Measurements from ENCODE around the gene KLC1.
"Not testable (repeated sequence)": the region's sequence is repeated elsewhere in the genome, so short reads cannot be mapped to it uniquely, and the experiment has no call there.

Gene KLC1

GRCh38 chr14:103691655-103692054 lies 62.6 kb downstream of the KLC1 start:
- not testable (repeated sequence) for DNase-seq (ENCODE audit: low spot score)

DNA sequence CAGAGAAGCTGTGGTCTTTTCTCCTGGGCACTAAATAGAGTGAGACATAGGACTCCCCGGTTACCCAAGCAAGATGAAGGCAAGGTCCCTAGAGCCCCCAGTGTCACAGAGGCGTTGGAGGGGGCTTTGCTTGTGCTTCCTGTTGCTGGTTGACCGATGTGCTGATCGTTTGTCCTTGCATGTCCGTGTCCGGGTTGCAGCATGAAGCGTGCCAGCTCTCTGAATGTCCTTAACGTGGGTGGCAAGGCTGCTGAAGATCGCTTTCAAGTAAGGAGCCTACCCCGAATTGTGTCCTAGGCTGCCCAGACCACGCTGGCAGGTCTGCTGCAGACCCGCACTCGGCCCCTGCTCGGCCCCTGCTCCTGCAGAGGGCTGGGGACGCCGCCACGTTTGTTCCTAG lies 63.1 kb downstream of the KLC1 start:
- DNase-seq (ENCODE audit: low spot score) = no peak

DNA sequence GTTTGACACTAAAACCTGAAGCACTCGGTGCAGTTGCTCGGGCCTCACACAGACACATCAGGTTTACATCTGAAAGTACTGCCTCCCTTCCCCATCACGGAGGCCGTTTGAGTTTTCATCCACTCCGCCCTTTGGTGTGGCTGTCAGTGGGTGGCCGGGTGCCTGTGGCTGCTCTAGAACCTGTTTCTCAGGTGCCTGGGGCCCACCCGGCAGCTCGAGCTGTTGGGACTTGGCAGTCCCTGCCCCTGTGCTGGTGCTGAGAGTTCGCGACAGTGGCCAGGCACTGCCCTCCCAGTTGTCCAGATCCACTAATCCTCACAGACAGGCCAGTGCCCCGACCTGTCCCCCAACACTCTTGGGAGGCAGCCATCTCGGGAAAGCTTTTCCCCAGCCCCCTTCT lies 63.9 kb downstream of the KLC1 start:
- DNase-seq (ENCODE audit: low spot score) = no peak

DNA sequence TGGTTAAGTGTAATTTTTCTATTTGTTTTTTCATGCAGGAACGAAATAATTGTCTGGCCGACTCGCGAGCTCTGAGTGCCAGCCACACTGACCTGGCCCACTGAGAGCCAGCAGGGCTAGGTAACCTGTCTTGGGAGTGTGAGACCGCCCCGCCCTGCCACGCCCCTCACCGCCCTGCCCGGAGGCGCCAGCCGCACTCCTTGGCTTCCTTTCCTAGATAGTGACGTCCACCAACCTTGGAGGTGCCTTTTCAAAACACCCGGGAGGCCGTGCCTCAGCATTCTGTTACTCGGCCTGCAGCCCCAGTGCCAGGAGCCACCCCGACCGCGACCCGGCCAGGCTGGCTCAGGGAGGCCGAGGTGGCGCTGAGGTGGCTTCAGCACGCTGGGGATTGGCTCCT lies 64.5 kb downstream of the KLC1 start:
- no peak for DNase-seq (ENCODE audit: low spot score)

DNA sequence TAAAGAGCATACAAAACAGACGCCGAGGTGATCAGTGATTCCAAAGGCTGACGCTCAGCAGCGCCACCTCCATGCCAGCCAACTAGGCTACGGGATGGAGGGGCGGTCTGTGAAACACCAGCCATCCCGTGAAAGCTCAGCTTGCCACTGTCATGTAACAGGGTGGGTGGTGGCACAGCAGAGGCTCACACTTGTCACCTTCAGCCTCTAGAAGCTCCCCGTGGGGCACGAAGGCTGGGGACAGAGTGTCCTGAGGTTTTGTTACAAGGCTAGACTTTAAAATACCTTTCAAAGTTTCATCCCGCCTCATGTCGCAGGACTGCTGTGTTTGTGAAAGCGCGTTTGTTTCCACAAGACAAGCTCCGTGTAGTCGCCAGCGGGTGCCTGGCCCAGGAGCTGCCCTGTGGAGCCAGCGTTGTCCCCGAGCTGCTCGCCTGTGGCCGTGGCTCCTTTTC lies 65.6 kb downstream of the KLC1 start:
- no peak for DNase-seq (ENCODE audit: low spot score)

DNA sequence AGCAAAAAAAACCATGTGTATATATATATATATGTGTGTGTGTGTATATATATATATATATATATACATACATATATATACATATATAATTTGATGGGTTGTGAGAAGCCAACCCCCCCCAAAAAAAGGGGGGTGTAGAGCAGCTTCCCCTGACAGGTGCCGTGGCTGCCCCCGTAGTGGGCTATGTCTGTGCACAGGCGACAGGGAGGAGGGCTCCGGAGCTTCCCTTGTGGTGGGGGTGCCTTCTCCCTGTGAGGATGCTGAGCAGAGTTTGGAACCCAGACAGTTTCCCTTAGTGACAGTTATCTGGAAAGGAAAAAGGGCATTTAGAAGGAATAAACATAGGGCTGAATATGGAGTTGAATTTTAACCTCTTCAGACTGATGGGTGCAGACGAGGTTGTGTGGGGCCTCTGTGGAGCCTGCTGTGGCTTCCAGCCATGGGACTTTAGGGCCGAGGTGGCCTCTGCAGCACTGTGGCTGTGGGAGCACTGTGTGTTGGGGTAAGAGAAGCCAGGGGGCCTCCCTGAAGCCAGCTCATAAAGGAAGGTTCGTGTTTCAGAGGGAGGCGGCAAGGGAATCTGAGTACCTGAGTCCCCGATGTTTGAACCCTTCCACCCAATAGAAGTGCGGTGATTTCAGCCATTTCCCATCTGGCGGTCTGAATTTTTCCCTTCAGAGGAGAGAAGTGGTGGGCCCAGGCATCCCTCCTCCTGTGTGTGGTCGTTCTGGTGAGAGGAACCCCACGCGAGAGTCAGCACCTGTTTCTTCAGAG lies 66.5 kb downstream of the KLC1 start:
- no peak for DNase-seq (ENCODE audit: low spot score)

- DNase-seq (ENCODE audit: low spot score) = no peak
Measured at GRCh38 chr14:103696070-103696402, 67.0 kb downstream of the KLC1 start.

- DNase-seq (ENCODE audit: low spot score) = no peak
Measured at GRCh38 chr14:103696466-103697071, 67.6 kb downstream of the KLC1 start.

GRCh38 chr14:103697206-103697602 lies 68.2 kb downstream of the KLC1 start:
- DNase-seq (ENCODE audit: low spot score) = no peak

DNA sequence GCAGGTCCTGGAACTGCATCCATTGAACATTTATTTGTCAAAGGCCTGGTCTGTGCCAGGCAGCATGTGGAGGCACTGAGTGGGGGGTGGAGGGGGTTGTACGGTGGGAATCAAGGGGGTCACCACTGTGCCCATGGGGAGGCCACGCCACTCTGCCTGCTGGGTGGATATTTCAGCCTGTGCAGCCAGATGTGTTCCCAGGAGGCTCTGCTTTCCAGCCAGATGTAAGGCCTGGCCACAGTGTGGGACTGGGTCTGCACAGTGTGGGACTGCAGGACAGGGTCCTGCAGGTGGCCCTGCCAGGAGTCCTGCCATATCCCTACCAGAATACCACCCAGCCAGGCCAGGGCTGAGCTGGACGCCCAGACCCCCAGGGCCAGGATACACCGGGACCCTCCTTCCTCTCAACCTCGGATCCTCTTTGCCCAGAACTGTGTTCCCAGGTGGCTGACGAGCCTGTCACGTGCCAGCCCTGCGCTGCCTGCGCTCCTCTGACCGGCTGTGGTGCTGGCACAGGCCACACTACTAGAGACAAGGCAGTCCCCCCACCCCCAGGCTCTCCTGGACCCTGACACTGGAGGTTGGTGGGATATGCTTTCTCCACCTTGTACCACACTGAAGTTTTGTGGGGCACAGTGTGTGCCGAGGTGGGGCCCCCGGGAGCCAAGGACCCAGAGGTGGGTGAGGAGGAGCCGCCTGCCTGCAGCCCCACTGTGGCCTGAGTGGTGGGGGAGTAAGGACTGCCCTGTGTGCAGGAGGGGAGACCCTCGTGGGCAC lies 68.8 kb downstream of the KLC1 start:
- no peak for DNase-seq (ENCODE audit: low spot score)

- no peak for DNase-seq (ENCODE audit: low spot score)
Measured at GRCh38 chr14:103698380-103699260, 69.6 kb downstream of the KLC1 start.

- DNase-seq (ENCODE audit: low spot score) = no peak
Measured at GRCh38 chr14:103699261-103699661, 70.2 kb downstream of the KLC1 start.

- DNase-seq (ENCODE audit: low spot score) = no peak
Measured at GRCh38 chr14:103699901-103700752, 71.1 kb downstream of the KLC1 start.

- DNase-seq (ENCODE audit: low spot score) = no peak
Measured at GRCh38 chr14:103700753-103701490, 71.9 kb downstream of the KLC1 start.

DNA sequence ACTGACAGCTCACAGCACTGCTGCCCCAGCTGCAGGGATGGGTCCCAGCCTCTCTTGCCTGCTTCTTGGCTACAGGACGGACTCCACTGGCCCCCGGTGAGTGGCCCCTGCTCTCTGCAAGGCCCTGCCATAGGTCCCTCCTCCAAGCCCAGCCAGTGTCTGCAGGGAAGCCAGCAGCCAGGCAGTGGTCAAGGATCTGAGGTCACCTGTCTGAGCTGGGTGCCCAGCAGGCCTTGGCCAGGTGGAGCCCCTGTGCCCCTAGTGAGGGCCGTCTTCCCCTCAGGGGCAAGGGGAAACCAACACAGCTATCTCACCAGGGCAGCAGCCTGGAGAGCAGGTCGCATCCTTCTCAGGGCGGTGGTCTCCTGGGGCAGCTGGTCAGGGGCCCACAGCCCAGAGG lies 73.1 kb downstream of the KLC1 start:
- no peak for DNase-seq (ENCODE audit: low spot score)

DNA sequence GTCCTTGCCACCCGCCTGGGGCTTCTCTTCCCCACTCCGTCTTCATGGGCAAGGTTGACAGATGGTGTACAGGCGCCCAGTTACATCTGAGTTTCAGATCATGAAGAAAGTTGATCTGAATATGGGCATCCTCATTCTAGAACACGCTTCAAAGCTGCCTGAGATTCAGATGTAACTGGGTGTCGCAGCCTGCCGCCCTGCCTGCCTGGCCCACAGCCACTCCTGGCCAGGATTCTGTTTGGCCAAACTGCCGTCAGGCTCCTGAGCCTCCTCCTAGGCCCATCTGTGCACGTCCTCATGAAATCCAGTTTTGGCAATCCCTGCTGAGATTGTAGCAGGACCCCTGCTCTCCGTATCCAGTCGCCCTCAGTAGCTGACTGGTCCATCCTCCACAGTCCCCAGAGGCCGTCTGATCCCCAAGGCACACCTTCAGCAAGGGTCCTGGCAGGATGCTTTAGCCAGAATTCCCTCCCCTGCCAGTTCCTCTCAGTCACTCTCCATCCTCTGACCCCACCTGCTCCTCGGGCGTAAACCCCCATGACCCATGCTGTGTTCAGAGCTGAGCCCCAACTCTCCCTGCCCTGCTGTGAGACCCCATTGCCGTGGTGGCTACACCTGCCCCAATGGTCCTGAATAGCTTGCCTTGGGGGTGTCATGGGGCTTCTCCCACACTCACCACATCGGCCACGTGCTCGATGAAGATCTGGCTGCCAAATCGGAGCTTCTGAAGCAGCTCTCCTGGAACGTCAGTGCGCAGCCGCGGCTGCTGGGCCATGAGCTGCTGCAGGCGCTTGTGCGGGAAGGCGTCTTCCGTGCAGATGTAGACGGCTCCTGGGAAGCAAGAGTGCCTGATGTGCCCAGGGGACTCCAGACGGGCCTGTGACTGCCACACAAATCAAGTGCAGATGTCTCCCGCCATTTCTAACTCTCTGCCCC lies 73.8 kb downstream of the KLC1 start:
- no peak for DNase-seq (ENCODE audit: low spot score)

- DNase-seq (ENCODE audit: low spot score) = no peak
Measured at GRCh38 chr14:103703433-103704385, 74.7 kb downstream of the KLC1 start.

DNA sequence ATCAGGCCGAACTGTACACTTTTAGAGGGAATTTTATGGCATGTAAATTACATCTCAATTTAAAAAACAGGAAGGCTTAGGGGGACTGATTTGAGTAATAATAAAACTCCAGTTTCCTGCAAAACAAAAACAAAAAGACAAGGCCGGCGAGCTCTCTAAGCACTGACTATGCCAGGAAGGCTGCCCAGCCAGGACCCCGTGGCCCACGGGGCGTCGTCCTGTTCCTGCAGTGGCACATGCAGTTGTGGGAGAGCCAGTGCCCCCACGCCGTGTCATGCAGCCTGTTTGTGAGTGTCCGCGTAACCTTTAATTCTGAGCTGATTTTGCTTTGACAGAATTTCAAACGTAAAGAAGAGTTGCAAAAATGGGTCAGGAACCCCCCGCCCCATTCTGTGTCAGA lies 75.7 kb downstream of the KLC1 start:
- no peak for DNase-seq (ENCODE audit: low spot score)

Data from activated CD4-positive, alpha-beta T cell treated with anti-CD3 and anti-CD28 coated beads, Interleukin-2, Interleukin-4, amounts not matched to agents 100 ng/mL and 50 ng/mL, durations not matched to agents 16 hours and 8 hours (primary cell).